ES-I3 (cell line): ENCODE data around the gene TMEM33.
"Not testable (repeated sequence)": the region's sequence is repeated elsewhere in the genome, so short reads cannot be mapped to it uniquely, and the experiment has no call there.

Source experiments
- H3K36me3 ChIP-seq: 2 replicates; pipeline ENCODE4 v1.6.1; 2013; ENCODE audit warnings: mild to moderate bottlenecking, low read length, control low read depth, moderate library complexity; ENCODE audit not compliant: insufficient read depth
- H3K4me1 ChIP-seq: 2 replicates; pipeline ENCODE4 v1.6.1; 2013; ENCODE audit warnings: mild to moderate bottlenecking, control low read depth, low read length; ENCODE audit not compliant: insufficient read depth
- H3K9ac ChIP-seq: 2 replicates; pipeline ENCODE4 v1.6.1; 2013; ENCODE audit warnings: low read depth, mild to moderate bottlenecking, low read length, moderate library complexity
- H3K9me3 ChIP-seq: 2 replicates; pipeline ENCODE4 v1.6.1; 2013; ENCODE audit warnings: mild to moderate bottlenecking, low read length, moderate library complexity; ENCODE audit not compliant: control insufficient read depth, insufficient read depth

The TMEM33 gene, protein sequence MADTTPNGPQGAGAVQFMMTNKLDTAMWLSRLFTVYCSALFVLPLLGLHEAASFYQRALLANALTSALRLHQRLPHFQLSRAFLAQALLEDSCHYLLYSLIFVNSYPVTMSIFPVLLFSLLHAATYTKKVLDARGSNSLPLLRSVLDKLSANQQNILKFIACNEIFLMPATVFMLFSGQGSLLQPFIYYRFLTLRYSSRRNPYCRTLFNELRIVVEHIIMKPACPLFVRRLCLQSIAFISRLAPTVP

GRCh38 chr4:41934901-41935651 is at the start of gene TMEM33:
Gene TMEM33 (plus strand): TSS chr4:41935429. CDS start chr4:41935485, 56 bp downstream.
- H3K4me1 ChIP-seq: 0 out of 2 replicates have a peak, but pooled peaks cover 4% of the 10 kb centered on the region
- peaks cover 7% of the 10 kb centered on the region; the same call in 1 of the 2 replicates for H3K36me3 ChIP-seq
- no peaks in the 10 kb centered on the region for H3K9me3 ChIP-seq
- peak within 1 kb of the TSS; percentile 89 for H3K9ac ChIP-seq

DNA sequence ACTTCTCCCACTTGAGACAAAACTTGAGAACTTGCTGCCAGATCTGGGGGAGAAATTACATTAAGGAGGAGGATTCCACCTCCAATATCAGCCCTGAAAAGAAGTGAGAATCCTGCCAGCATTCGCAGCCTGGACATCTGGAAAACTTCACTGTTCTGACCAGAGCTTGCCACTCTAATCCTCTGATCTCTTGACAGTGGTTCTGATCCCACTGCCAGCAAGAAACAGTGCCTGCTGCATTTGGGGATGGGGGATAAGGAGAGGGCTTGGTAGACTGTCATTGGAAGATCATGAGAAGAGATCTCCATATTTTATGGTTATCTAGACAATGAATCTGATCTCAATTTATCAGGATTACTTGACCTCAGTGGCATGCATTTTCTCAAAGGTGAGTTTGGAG is 49.8 kb upstream of the TMEM33 start:
- H3K9me3 ChIP-seq: no peaks in the 10 kb centered on the region

DNA sequence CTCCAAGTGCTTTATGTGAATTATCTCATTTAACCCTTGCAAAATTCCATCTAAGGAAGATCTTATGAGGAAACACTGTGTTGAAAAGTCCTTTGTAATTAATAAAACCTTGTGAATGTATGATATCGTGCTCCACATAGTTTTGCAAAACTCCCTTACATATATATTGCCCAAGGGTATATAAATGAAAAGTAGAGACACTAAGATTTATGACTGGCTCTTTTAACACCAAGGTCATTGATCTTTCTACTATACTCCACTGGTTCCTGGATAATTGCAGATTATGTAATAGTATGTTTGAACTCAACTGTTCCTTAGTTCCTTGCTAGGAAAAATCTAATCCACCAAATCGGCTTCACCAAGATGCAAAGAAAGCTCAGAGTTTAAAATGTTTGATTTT is 48.0 kb upstream of the TMEM33 start:
- no peaks in the 10 kb centered on the region for H3K36me3 ChIP-seq
- H3K9me3 ChIP-seq: no peaks in the 10 kb centered on the region
- no peaks in the 10 kb centered on the region for H3K4me1 ChIP-seq
- no peak overlapping the region for H3K9ac ChIP-seq

More for the DNA sequence above, 49.8 kb upstream of the TMEM33 start:
- Histone ChIP-seq H3K4me1 (no peaks in the 10 kb centered on the region), H3K36me3 (no peaks in the 10 kb centered on the region), H3K9ac (no peak overlapping the region)

DNA sequence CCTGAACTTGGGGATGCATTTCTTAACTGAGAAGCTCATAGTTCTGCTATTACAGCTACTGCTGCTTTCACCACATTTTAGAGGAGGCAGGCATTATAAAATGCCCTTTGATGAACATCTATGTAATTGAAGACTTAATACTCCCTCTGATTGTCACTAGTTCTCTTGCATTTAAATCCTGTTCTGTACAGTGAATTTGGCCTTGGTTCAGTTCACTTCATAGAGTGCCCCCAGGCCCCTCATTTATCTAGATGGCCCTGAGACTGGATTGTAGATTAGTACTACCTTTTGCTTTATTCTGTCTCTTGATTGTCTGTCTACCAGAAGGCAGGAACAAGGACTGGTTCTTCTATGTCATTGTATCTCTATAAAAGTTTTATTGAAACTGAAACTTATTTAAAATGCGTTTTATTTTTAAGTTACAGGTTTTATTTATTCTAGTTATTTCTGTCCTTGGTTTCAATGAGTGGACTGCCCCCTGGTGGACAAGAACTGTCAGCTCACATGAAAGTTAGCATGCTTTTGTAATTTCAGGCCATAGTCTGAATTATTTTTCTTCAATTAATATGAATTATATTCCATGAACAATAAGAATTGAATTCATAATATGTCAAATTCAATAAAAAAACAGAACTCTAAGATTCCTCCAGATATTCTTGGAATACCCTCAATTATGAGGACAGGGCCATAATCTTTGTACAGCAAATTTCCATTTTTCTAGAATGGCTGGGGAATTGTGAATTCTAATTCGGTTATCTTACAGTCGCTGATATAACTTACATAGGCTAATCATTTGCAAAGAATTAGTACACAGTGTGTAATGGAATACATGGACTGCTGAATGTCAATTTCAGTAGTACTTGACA is 47.2 kb upstream of the TMEM33 start:
- Histone ChIP-seq H3K36me3 (no peaks in the 10 kb centered on the region), H3K9me3 (no peaks in the 10 kb centered on the region), H3K4me1 (no peaks in the 10 kb centered on the region), H3K9ac (no peak overlapping the region)

GRCh38 chr4:41888687-41889074 is 46.5 kb upstream of the TMEM33 start:
- H3K36me3 ChIP-seq: no peaks in the 10 kb centered on the region
- H3K9me3 ChIP-seq: no peaks in the 10 kb centered on the region
- H3K9ac ChIP-seq: no peak overlapping the region
- H3K4me1 ChIP-seq: no peaks in the 10 kb centered on the region

GRCh38 chr4:41889317-41889716 is 45.9 kb upstream of the TMEM33 start:
- H3K9ac ChIP-seq: no peak overlapping the region
- no peaks in the 10 kb centered on the region for H3K4me1 ChIP-seq
- H3K36me3 ChIP-seq: no peaks in the 10 kb centered on the region
- no peaks in the 10 kb centered on the region for H3K9me3 ChIP-seq

GRCh38 chr4:41890085-41890484 is 45.1 kb upstream of the TMEM33 start:
- no peaks in the 10 kb centered on the region for H3K9me3 ChIP-seq
- H3K9ac ChIP-seq: no peak overlapping the region
- H3K4me1 ChIP-seq: no peaks in the 10 kb centered on the region
- no peaks in the 10 kb centered on the region for H3K36me3 ChIP-seq

DNA sequence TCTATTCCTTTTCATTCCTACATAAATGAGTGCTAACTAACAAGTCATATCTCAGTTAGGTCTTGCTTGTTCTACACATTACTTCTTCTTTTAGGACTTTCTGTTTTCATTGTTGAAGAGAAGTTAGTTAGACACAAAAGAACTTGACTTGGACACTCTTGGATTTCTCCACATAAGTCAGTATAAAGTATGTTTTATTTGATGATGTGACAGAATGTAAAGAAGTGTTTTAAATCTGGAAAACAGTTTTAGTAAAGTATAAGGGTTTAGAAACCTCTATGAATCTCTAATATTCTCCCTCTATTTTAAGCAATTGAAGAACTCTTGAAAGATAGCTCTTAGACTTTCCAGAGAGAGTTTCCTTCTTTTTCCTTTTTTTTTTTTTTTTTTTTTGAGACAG is 38.6 kb upstream of the TMEM33 start:
- H3K4me1 ChIP-seq: no peaks in the 10 kb centered on the region

GRCh38 chr4:41897698-41898097 is 37.5 kb upstream of the TMEM33 start:
- Histone ChIP-seq H3K9me3 (no peaks in the 10 kb centered on the region), H3K9ac (no peak overlapping the region), H3K4me1 (no peaks in the 10 kb centered on the region), H3K36me3 (no peaks in the 10 kb centered on the region)

More for the DNA sequence above, 38.6 kb upstream of the TMEM33 start:
- Histone ChIP-seq H3K9me3 (no peaks in the 10 kb centered on the region), H3K36me3 (no peaks in the 10 kb centered on the region), H3K9ac (no peak overlapping the region)

DNA sequence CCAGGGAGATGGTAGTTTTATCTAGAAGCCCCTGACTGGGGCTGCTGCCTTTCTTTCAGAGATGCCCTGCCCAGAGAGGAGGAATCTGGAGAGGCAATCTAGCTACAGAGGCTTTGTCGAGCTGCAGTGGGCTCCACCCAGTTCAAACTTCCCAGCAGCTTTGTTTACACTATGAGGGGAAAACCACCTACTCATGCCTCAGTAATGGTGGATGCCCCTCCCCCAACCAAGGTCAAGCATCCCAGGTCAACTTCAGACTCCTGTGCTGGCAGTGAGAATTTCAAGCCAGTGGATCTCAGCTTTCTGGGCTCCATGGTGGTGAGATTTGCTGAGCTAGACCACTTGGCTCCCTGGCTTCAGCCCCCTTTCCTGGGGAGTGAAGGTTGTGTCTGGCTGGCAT is 26.1 kb upstream of the TMEM33 start:
- not testable (repeated sequence) for H3K9ac ChIP-seq, H3K9me3 ChIP-seq, H3K36me3 ChIP-seq, H3K4me1 ChIP-seq

- H3K36me3 ChIP-seq: no peaks in the 10 kb centered on the region
- H3K9ac ChIP-seq: no peak overlapping the region
- no peaks in the 10 kb centered on the region; the same call in 1 of the 2 replicates for H3K4me1 ChIP-seq
- no peaks in the 10 kb centered on the region for H3K9me3 ChIP-seq
Measured at GRCh38 chr4:41912546-41912945, 22.7 kb upstream of the TMEM33 start.

- H3K9ac ChIP-seq: no peak overlapping the region
- no peaks in the 10 kb centered on the region for H3K36me3 ChIP-seq
- no peaks in the 10 kb centered on the region for H3K9me3 ChIP-seq
- no peaks in the 10 kb centered on the region; the same call in 1 of the 2 replicates for H3K4me1 ChIP-seq
Measured at GRCh38 chr4:41913509-41913908, 21.7 kb upstream of the TMEM33 start.

DNA sequence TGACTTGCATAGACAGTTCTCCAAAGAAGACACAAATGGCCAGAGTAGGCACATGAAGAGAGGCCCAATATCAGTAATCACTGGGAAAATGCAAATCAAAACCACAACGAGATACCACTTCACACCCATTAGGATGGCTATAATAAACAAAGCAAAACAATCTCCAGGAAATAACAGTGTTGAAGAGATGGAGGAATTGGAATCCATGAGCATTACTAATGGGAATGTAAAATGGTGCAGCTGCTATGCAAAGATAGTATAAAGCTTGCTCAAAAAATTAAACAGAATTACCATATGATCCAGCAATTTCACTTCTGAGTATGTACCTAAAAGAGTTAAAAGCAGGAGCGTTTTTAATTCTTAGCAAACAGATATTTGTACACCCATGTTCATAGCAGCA is 17.0 kb upstream of the TMEM33 start:
- no peaks in the 10 kb centered on the region for H3K36me3 ChIP-seq
- no peak overlapping the region for H3K9ac ChIP-seq
- H3K9me3 ChIP-seq: peaks cover 18% of the 10 kb centered on the region; the same call in 1 of the 2 replicates
- no peaks in the 10 kb centered on the region for H3K4me1 ChIP-seq

DNA sequence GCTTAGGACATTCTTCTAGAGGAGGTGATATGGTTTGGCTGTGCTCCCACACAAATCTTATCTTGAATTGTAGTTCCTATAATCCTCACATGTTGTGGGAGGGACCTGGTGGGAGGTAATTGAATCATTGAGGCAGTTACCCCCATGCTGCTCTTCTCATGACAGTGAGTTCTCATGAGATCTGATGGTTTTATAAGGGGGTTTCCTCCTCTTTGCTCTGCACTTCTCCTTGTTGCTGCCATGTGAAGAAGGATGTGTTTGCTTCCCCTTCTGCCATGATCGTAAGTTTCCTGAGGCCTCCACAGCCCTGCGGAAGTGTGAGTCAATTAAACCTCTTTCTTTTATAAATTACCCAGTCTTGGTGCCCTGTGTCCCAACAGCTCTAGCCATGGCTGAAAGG is 14.8 kb upstream of the TMEM33 start:
- H3K9ac ChIP-seq, H3K36me3 ChIP-seq, H3K4me1 ChIP-seq: not testable (repeated sequence)
- H3K9me3 ChIP-seq: peaks cover 18% of the 10 kb centered on the region; the same call in 1 of the 2 replicates
